ENCODE data around the gene GRHL1. TPM values are rescaled to one million over a fixed set of nuclear protein-coding genes. Genes with fewer than 3 reads are reported as not detected.
"Not testable (repeated sequence)": the region's sequence is repeated elsewhere in the genome, so short reads cannot be mapped to it uniquely, and the experiment has no call there.

GRHL1 gene
- polyA plus RNA-seq, 3 donors from 2014 or later: 0.52 to 1.9 (median 0.73) TPM

GRCh38 chr2:10028407-10028987, 77.0 kb downstream of the GRHL1 start:
- peaks cover 41 to 43% of the 10 kb centered on the region in 2 donors for H3K4me1 Mint-ChIP-seq

DNA sequence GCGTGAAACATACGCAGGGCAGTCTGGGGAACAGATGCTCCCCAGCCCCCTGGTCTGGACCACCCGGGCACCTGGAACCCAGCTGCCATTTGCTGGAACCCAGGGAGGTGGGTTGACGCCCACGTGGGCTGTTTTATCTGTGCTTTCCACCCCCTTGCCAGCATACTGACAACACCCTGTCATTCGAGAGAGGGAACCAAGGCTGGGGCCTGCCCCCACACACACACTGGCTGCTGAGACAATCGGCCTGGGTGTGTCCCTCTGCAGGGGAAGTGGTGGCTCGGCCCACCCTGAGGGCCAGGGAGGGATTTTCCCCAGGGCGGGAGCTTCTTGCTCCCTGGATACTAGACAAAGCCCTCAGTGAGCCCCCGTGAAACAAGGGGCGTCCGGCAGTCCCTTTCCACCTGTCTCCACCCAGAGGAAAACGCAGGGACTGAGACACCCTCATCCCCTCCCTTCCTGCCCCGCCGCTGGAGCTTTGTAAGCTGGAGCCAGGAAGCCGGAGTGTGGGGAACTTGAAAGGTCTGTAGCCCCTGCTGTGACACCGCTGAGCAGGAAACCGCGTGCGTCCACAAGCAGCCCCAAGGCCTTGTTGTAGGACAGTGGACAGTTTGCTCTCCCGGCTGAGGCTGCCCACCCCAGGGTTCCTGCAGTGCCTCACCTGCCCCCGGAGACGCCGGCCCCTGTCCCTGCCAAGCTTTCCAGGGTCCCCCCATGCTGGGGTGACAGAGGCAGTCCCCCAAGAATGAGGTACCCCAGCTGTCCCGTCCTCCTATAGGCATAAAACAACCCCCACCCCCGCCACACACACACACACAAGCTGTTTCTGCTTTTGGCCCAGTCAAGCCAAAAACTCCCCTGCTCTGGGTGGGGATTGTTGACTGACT, 77.7 kb downstream of the GRHL1 start:
- peak; percentile 67 to 79 (median 76) for DNase-seq
- Mint-ChIP-seq H3K36me3 (no peaks in the 10 kb centered on the region), H3K4me1 (peaks cover 46 to 48% of the 10 kb centered on the region in 2 donors), H3K4me3 (peak overlapping the region; percentile 77 to 90 (median 82)), H3K27ac (peak overlapping the region; percentile 85 to 97 (median 95)), H3K27me3 (ENCODE audit: low read depth in 3 of 3) (peaks cover 0 to 3% (median 0%) of the 10 kb centered on the region in 3 donors), H3K9me3 (no peaks in the 10 kb centered on the region)

More at GRCh38 chr2:10028407-10028987, 77.0 kb downstream of the GRHL1 start:
- no peaks in the 10 kb centered on the region for H3K36me3 Mint-ChIP-seq
- DNase-seq: no peak
- H3K27me3 Mint-ChIP-seq (ENCODE audit: low read depth in 3 of 3): peaks cover 0 to 3% (median 0%) of the 10 kb centered on the region in 3 donors
- H3K9me3 Mint-ChIP-seq: no peaks in the 10 kb centered on the region
- peak overlapping the region; percentile 85 to 97 (median 95) for H3K27ac Mint-ChIP-seq
- H3K4me3 Mint-ChIP-seq: peak overlapping the region; percentile 77 to 90 (median 82)

- peak overlapping the region; percentile 85 to 97 (median 95) for H3K27ac Mint-ChIP-seq
- peaks cover 52 to 54% of the 10 kb centered on the region in 2 donors for H3K4me1 Mint-ChIP-seq
- H3K4me3 Mint-ChIP-seq: peak overlapping the region; percentile 77 to 90 (median 82)
- H3K27me3 Mint-ChIP-seq (ENCODE audit: low read depth in 3 of 3): peaks cover 0 to 3% (median 0%) of the 10 kb centered on the region in 3 donors
- no peaks in the 10 kb centered on the region for H3K36me3 Mint-ChIP-seq
- H3K9me3 Mint-ChIP-seq: no peaks in the 10 kb centered on the region
- DNase-seq: no peak
These were observed 78.4 kb downstream of the GRHL1 start for GRCh38 chr2:10029875-10030223.

DNA sequence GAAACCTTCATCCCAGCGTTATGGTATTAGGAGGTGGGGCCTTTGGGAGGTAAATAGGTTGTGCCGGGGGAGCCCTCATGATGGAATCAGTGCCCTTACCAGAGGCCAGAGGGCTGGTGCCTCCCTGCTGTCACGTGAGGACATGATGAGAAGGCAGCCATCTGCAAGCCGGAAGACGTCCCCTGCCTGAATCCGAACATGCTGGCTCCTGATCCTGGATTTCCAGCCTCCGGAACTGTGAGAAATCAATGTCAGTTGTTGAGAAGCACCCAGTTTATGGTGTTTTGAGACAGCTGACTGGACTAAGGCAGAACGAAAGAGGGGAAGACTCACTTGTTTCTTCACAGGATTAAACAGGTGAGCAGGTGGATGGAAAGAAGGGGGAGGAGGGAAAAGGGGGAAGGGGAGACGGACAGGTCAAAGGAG, 78.8 kb downstream of the GRHL1 start:
- no peak for DNase-seq
- peak overlapping the region in 4 of 5 donors; percentile 77 to 90 (median 84) for H3K4me3 Mint-ChIP-seq
- H3K27ac Mint-ChIP-seq: peak overlapping the region; percentile 85 to 97 (median 95)
- H3K9me3 Mint-ChIP-seq: no peaks in the 10 kb centered on the region
- no peaks in the 10 kb centered on the region for H3K36me3 Mint-ChIP-seq
- H3K4me1 Mint-ChIP-seq: peaks cover 57 to 59% of the 10 kb centered on the region in 2 donors
- peaks cover 0 to 3% (median 0%) of the 10 kb centered on the region in 3 donors for H3K27me3 Mint-ChIP-seq (ENCODE audit: low read depth in 3 of 3)

DNA sequence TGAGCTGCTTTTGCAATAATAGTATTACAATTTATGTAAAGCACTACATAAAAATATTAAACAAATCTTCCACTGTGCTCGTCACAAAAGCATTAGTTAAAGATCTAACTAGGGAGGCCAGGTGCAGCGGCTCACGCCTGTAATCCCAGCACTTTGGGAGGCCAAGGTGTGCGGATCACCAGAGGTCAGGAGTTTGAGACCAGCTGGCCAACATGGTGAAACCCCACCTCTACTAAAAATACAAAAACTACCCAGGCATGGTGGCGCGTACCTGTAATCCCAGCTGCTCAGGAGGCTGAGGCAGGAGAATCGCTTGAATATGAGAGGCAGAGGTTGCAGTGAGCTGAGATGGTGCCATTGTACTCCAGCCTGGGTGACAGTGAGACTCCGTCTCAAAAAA, 79.3 kb downstream of the GRHL1 start:
- H3K4me3 Mint-ChIP-seq: peak overlapping the region in 3 of 5 donors; percentile 18 to 90 (median 27)
- H3K4me1 Mint-ChIP-seq: peaks cover 62 to 63% of the 10 kb centered on the region in 2 donors
- not testable (repeated sequence) for H3K9me3 Mint-ChIP-seq; H3K27me3 Mint-ChIP-seq (ENCODE audit: low read depth in 3 of 3); H3K36me3 Mint-ChIP-seq; DNase-seq
- peak overlapping the region in 4 of 6 donors; percentile 77 to 97 (median 96) for H3K27ac Mint-ChIP-seq

GRCh38 chr2:10031886-10032745, 80.6 kb downstream of the GRHL1 start:
- H3K27me3 Mint-ChIP-seq (ENCODE audit: low read depth in 3 of 3): peaks cover 0 to 3% (median 0%) of the 10 kb centered on the region in 3 donors
- no peaks in the 10 kb centered on the region for H3K36me3 Mint-ChIP-seq
- H3K9me3 Mint-ChIP-seq: no peaks in the 10 kb centered on the region
- H3K4me3 Mint-ChIP-seq: no peak overlapping the region
- peak overlapping the region in 4 of 6 donors; percentile 44 to 66 (median 60) for H3K27ac Mint-ChIP-seq
- no peak for DNase-seq
- H3K4me1 Mint-ChIP-seq: peaks cover 66 to 71% of the 10 kb centered on the region in 2 donors

DNA sequence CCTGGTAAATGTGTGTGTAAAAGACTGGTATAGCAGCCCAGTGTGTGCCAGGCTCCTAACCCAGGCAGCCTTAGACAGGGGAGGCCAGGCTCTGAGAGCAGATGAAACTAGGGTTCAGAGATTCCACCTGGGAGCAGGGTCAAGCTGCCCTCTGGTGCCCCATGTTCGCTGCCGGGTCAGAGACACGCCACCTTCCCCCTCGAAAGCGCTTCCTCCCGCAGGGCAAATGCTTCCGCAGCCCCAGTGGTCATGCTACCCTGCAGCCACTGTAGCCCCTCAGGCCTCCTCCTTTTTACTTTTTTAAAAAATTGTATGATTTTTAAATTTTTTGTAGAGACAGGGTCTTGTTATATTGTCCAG, 81.2 kb downstream of the GRHL1 start:
- Mint-ChIP-seq H3K27me3 (ENCODE audit: low read depth in 3 of 3) (peaks cover 0 to 4% (median 3%) of the 10 kb centered on the region in 3 donors), H3K36me3 (no peaks in the 10 kb centered on the region), H3K9me3 (no peaks in the 10 kb centered on the region), H3K4me3 (no peak overlapping the region), H3K27ac (peak overlapping the region in 4 of 6 donors; percentile 44 to 66 (median 60)), H3K4me1 (peaks cover 60 to 70% of the 10 kb centered on the region in 2 donors)
- DNase-seq: no peak

- DNase-seq: no peak
- peak overlapping the region in 2 of 6 donors; percentile 53 to 66 for H3K27ac Mint-ChIP-seq
- no peaks in the 10 kb centered on the region for H3K9me3 Mint-ChIP-seq
- peak overlapping the region in 1 of 5 donors; percentile 18 for H3K4me3 Mint-ChIP-seq
- H3K27me3 Mint-ChIP-seq (ENCODE audit: low read depth in 3 of 3): peaks cover 0 to 4% (median 3%) of the 10 kb centered on the region in 3 donors
- H3K36me3 Mint-ChIP-seq: peaks cover 0 to under 1% (median 0%) of the 10 kb centered on the region in 3 donors
- H3K4me1 Mint-ChIP-seq: peaks cover 53 to 66% of the 10 kb centered on the region in 2 donors
These were observed 81.9 kb downstream of the GRHL1 start for GRCh38 chr2:10033251-10034006.

- peaks cover 0 to 3% (median 0%) of the 10 kb centered on the region in 3 donors for H3K36me3 Mint-ChIP-seq
- H3K9me3 Mint-ChIP-seq: no peaks in the 10 kb centered on the region
- peaks cover 43 to 56% of the 10 kb centered on the region in 2 donors for H3K4me1 Mint-ChIP-seq
- DNase-seq: no peak
- peak overlapping the region; percentile 50 to 73 (median 62) for H3K4me3 Mint-ChIP-seq
- H3K27ac Mint-ChIP-seq: peak overlapping the region; percentile 69 to 91 (median 84)
- peaks cover 0 to 4% (median 3%) of the 10 kb centered on the region in 3 donors for H3K27me3 Mint-ChIP-seq (ENCODE audit: low read depth in 3 of 3)
These were observed 83.0 kb downstream of the GRHL1 start for GRCh38 chr2:10034333-10035052.

DNA sequence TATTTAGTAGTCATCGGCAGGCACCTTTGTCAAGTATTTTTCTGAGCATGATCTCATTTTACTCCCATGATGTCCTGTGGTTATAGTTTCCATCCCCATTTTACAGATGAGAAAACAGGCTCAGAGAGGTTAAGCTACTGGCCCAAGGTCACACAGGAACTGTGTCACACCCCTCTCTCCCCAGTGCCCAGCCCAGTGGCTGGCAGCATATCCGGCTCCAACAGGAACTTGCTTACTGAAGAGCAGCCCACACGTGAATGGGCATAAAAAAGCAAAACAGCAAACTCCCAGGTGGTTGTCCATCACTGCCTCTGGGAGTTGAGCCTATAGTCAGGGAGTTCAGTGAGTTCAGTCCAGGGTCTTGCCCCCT, 83.5 kb downstream of the GRHL1 start:
- Mint-ChIP-seq H3K4me3 (peak overlapping the region; percentile 50 to 73 (median 62)), H3K9me3 (no peaks in the 10 kb centered on the region), H3K27ac (peak overlapping the region; percentile 69 to 91 (median 84)), H3K36me3 (peaks cover 0 to 3% (median 0%) of the 10 kb centered on the region in 3 donors), H3K27me3 (ENCODE audit: low read depth in 3 of 3) (peaks cover 0 to 4% (median 0%) of the 10 kb centered on the region in 3 donors), H3K4me1 (peaks cover 37 to 50% of the 10 kb centered on the region in 2 donors)
- no peak for DNase-seq

DNA sequence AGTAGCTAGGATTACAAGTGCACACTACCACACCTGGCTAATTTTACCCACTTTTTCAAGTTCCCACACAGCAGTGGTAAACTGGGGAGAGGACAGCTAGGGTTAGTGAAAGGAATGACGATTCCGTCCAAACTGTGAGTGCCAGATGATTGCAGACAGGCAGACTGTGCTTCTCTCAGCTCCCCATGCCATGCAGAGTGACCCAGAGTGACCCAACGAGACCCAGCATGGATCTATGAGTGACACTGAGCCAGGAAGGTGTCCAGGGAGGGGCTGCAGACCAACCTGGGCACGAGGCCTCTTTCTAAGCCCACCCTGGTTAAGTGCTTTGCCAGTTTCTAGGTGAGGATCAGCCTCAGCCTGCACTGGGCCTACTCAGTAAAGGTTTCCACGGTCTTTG, 84.1 kb downstream of the GRHL1 start:
- DNase-seq: no peak
- Mint-ChIP-seq H3K36me3 (peaks cover 0 to 3% (median 0%) of the 10 kb centered on the region in 3 donors), H3K27me3 (ENCODE audit: low read depth in 3 of 3) (peaks cover 0 to 4% (median 0%) of the 10 kb centered on the region in 3 donors), H3K4me3 (peak overlapping the region in 4 of 5 donors; percentile 22 to 73 (median 66)), H3K4me1 (peaks cover 31 to 44% of the 10 kb centered on the region in 2 donors), H3K27ac (peak overlapping the region; percentile 48 to 90 (median 74)), H3K9me3 (no peaks in the 10 kb centered on the region)
